ENCODE data around the gene LPIN3.

LPIN3 gene

GRCh38 chr20:41393705-41394066 lies 53.1 kb downstream of the LPIN3 start:
- no peak for DNase-seq (ENCODE audit: low read depth)

GRCh38 chr20:41394081-41394480 lies 53.5 kb downstream of the LPIN3 start:
- no peak for DNase-seq (ENCODE audit: low read depth)

GRCh38 chr20:41394931-41395666 lies 54.5 kb downstream of the LPIN3 start:
- DNase-seq (ENCODE audit: low read depth), result no peak

DNA sequence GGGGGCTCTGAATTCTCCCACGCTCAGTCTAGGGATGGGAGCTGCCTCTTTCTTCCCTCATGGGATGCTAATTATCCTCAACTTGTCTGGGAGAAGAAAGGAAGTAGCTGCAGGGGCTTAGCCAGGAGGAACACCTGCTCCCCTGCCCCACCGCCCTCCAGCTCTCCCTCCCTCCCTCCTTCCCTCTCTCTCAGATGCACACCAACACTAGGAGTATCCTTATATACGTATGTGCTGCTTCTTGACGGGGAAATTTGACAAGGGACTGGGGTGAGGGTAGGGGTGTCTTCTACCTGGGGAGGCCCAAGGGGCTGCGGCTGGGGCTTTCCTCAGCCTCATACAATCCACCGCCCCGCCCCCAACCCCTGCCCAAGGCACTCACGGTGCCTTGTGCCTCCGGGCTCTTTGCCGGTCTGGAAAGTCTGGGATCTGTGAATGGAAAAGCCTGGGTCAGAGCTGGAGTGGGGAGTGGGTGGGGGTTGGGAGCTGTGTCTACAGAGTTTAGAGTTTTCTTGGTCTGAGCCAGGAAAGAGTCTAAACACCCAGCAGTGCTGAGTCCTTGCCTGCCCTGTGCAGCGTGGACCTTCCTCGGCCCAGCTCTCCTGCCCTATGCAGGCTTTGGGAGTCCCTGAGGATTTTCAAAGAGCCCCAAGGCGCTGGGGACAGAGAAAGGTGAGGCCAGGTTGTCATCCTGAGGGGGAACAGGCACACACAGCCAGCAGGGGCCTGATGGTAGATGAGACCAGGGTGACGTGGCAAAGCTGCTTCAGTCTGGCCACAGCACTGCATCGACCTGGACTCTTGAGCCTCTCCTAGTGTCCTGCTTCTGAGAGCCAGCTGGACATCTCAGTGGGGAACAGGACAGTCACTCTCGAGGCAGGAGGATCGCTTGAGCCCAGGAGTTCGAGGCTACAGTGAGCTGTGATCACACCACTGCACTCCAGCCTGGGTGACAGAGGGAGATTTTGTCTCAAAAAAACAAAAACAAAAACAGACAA lies 55.3 kb downstream of the LPIN3 start:
- DNase-seq (ENCODE audit: low read depth), result no peak

DNA sequence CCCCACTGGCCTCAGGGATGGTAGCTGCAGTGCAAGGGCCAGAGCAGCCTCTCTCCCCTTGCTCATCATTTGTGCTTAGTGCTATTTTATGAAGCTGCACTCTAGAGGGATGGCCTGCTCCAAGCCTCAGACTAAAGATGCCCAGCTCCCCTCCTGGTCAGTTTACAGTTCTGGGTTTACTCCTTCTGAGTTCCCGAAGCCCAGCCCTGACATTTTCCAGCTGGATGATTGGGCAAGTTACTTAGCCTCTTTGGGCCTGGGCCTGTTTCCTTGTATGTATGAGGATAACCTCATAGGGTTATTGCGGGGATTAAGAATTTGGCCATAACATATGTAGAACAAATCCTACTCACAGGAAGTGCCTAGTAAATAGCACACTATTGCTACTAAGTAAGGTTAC lies 57.8 kb downstream of the LPIN3 start:
- no peak for DNase-seq (ENCODE audit: low read depth)

- DNase-seq (ENCODE audit: low read depth), result no peak
Observed at GRCh38 chr20:41403604-41404003, 63.0 kb downstream of the LPIN3 start.

- DNase-seq (ENCODE audit: low read depth), result no peak
Observed at GRCh38 chr20:41405436-41405835, 64.8 kb downstream of the LPIN3 start.

GRCh38 chr20:41406353-41406752 lies 65.7 kb downstream of the LPIN3 start:
- DNase-seq (ENCODE audit: low read depth), result no peak

DNA sequence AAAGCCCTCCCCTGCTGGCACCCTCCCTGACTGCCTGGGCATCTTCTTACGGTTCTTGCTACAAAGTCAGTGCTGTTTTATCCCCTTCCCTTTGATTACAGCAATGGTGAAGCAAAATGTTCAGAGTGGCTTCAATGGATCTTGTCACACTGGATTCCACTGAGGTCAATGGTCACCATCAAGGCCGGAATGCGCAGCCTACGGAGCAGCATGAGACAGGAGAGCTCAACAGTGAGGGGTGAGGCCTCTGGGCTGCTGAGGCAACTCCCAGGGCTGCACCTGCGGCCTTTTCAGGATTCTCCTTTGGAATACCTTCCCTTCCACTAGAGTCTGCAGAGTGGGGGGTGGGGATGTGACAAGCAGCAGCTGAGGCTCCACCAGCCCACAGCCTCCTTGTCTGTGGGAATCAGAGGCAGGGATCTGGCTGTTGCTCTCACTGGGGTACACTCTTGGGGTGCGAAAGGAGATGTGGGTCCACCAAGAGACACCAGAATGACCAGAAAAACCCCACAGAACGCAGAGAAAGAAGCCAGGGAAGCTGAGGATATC lies 66.3 kb downstream of the LPIN3 start:
- no peak for DNase-seq (ENCODE audit: low read depth)

GRCh38 chr20:41407607-41408006 lies 67.0 kb downstream of the LPIN3 start:
- no peak for DNase-seq (ENCODE audit: low read depth)

- no peak for DNase-seq (ENCODE audit: low read depth)
Observed at GRCh38 chr20:41408156-41408794, 67.7 kb downstream of the LPIN3 start.

GRCh38 chr20:41408986-41409385 lies 68.4 kb downstream of the LPIN3 start:
- no peak for DNase-seq (ENCODE audit: low read depth)

Data from stromal cell of bone marrow (primary cell).